Endometrial microvascular endothelial cells (primary cell): ENCODE measurements around the gene MPO. TPM values are rescaled to one million over a fixed set of nuclear protein-coding genes. Genes with fewer than 3 reads are reported as not detected.

Experiments
- in situ Hi-C: cut with HindIII; loops from 2 replicates; pipeline ENCODE4 v1.10.0; 2017; ENCODE audit warnings: low sequenced_read_pairs, low pct_unique_long_range_greater_than_20kb; ENCODE audit errors: inconsistent ontology term
- total RNA-seq: library from RNA; depleted of rRNA; stranded (reverse); fragments of >200 nt; gene quantifications from one replicate; pipeline ENCODE4 v1.2.3, GENCODE V29; 2015; ENCODE audit errors: inconsistent ontology term

Gene MPO
- total RNA-seq, 1 donor from 2014 or later, result not detected

DNA sequence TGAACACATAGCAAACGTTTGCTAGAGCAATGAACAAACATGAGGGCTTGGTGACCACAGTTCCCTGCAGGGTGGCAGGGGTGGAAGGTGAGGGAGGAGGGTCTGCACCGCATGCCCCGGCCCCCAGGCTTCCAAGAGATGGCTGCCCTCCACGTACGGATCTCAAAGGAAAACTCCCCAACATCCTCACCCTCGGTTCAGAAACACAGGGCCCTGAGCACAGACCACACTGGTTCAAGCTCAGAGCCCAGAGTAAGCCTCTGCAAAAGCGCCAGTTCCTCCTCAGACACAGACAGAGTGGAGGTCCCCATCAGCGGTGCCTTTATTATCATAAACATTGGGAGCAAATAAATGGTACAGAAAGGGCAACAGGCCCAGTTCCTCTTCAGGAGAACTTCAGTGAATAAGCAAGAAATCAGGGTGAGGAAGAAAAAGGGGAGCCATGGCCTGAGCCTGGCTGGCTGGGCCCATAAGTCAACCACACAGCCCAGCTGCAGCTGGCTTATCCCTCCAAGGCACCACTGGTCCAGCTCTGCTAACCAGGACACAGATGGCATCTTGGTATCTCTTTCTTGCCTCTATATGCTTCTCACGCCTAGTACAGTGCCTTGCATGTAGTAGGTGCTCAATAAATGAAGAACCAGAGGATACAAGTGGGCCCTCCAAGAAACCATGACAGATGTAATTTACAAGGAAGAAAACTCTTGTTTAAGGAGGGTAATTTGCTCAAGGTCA lies 11.0 kb downstream of the MPO start:
- in situ Hi-C loops, result no loop called here

DNA sequence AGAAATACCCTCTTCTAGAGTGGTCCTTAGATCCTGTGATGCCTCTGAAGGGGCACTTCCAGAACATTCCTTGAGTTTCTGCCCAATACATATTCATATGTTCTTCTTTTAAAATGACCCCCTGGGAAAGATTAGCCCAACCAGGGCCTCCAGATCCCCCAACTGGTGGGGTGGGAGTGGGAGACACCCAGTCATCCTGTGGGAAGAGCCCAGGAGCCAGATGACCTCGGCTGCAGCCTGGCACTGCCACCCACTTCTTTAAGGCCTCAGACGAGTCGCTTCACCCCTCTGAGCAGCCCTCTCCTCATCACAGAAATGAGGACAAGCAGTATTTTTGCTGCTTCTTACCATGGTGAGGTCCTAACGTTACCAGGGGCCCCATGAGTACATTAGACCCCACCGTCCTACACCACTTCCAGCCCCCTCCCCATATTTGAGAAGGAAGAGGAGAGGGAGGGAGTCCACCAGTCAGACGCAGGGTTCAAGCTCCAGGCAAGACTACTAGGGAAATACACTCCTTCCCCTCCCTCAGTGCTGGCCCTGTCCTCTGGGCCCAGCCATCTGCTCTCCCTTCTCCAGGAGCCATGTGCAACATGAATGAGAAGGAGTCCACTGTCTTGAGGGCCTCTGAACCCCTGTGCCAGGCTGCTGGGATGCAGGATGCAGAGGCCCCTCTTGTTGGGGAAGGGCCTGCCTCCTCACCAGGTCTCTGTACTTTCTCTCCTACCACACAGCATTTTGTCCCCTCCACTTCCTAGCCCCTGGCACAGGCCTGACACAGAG lies 11.8 kb downstream of the MPO start:
- in situ Hi-C loops, result no loop called here

DNA sequence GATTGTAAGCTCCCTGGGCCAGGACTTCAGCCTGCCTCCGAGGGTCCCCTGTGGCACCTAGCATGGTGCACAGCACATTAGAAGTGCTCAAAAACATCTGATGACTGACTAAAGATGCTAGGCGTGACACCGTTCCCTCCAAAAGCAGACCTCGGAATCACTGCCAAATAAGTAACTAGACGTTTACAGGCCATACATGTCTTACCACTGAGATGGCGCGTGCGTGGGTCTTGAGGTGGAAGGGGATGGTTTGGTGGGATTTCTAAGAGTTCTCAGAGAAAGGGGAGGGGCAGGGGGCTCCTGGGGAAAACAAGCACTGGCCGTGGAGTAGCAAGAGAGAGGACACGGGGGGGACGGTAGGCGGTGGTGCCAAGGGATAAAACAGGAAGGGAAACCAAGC lies 12.4 kb downstream of the MPO start:
- in situ Hi-C loops, result no loop called here

DNA sequence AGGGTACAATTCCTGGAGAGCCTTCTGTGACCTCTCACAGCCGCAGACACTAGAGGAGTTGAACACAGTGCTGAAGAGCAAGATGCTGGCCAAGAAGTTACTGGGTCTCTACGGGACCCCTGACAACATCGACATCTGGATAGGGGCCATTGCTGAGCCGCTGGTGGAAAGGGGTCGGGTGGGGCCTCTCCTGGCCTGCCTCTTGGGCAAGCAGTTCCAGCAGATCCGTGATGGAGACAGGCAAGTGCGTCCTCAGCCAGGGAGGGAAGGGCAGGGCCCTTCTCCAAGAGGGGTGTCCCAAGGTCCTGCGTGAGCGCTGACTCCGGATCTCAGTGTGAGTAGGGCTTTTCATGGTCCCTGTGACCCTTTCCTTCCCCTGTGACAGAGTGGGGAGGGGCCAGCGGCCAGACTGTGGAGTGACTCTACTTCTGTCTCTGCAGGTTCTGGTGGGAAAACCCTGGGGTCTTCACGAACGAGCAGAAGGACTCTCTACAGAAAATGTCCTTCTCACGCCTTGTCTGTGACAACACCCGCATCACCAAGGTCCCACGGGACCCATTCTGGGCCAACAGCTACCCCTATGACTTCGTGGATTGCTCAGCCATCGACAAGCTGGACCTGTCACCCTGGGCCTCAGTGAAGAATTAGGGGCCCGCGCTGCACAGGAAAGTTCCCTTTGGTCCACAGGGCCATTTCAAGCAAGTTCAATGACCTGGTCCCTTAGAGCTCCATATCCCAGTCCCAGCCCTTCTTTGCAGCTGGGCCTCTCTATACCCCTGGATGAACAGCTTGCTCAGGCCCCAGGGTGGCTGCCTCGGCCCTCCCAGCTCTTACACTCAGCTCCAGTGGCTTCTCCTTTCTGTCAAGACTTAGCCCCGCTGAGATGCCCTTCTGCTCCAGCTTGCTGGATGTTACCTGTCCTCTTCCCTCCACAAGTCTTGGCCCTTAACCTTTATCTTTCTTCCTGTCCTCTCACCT lies 13.1 kb downstream of the MPO start:
- in situ Hi-C loops, result no loop called here

DNA sequence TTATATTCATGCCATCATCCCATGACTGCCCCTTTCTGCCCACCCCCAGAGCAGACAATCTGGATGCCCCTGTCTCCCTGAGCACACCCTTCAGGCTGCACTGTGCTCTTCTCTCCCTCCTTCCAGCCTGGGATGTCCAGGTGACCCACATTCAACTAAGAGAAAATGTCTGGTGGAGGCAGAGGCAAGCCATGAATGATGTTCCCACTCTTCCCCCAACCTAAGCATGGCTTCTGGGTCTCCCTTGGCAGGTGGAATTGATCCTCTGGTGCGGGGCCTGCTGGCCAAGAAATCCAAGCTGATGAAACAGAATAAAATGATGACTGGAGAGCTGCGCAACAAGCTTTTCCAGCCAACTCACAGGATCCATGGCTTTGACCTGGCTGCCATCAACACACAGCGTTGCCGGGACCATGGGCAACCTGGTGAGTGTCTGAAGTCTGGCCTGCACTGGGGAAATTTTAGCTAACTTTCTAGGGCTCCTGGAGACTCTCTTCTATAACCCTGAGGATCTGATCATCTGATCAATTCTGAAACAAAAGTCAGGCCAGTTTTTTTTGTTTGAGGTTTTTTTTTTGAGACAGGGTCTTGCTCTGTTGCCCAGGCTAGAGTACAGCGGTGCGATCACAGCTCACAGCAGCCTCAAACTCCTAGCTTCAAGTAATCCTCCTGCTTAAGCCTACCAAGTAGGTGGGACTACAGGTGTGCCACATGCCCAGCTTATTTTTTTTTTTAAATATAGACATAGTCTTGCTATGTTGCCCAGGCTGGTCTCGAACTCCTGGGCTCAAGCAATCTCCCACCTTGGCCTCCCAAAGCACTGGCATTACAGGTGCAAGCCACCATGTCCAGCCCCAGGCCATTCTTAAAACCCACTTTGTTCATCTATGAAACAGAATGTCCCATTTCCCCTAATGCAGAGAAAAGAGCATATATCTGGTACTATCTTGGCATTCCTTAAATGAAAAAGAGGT lies 14.5 kb downstream of the MPO start:
- in situ Hi-C loops, result no loop called here

DNA sequence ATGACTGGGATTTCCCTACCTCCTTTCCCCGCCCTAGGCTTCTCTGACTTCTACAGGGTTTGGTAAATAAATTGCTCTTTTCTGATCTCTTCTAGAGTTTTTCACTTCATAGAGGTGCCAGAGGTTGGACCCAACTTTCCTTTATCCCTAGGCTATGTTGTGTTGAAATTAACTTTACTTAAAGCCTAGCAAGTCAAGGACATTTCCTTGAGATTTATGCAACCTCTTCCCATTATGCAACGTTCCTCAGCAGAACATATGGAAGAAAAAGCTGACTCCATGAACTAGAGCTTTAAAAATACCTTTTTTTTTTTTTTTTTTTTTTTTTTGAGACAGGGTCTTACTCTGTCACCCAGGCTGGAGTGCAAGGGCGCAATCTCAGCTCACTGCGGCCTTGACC lies 15.5 kb downstream of the MPO start:
- in situ Hi-C loops, result no loop called here

DNA sequence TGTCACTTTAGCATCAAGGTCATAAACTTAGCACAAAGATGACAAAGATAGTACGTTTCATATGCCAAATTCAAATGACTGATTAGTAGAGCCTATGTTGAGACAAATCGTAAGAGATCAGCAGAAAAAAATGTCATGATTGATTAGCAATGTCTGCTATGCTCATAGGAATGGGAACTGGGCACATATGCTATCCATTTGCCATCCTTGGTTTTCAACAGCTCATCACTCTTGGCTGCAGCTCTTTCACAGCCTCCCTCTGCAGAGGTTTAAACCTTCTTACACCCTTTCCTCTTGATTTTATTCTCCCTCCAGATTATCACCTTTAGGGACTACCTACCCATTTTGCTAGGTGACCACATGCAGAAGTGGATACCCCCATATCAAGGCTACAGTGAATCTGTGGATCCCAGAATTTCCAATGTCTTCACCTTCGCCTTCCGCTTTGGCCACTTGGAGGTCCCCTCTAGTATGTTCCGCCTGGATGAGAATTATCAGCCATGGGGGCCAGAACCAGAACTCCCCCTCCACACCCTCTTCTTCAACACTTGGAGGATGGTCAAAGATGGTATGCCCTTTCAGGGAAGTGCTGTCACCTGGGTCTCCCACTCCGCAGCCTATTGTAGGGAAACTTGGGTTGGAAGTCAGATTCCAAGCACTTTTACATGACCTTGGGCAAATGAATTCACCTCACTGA lies 16.2 kb downstream of the MPO start:
- in situ Hi-C loops, result no loop called here

DNA sequence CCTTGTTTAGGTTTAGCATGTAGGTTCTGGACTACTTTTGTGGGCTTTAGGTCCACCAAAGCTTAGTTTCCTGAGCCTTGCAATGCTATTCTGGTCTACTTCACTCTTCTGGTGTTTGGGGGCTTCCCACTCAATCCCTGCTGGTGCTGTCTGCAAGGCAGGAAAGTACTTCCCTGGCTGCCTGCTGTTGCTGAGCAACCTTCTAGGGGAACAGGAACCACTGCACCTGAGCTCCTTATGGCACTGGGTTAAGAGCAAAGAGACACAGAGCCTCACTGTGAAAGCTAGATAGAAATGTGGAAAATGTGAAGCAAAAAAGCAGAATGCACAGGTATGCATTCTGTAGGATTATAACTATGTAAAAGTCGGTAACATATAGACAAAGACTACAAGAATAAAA lies 17.0 kb downstream of the MPO start:
- in situ Hi-C loops, result no loop called here

DNA sequence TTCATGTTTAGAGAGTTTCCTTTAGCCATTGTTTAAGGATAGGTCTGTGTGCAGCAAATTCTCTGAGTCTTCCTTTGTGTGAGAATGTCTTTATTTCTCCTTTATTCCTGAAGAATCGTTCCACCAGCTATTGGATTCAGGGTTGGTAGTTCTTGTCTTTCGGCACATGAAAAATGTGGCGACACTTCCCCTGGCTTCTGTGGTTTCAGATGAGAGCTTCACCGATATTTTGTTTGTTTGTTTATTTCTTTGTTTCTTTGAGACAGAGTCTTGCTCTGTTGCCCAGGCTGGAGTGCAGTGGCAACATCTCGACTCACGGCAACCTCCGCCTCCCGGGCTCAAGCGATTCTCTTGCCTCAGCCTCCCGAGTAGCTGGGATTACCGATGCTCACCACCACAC lies 18.6 kb downstream of the MPO start:
- in situ Hi-C loops, result no loop called here

DNA sequence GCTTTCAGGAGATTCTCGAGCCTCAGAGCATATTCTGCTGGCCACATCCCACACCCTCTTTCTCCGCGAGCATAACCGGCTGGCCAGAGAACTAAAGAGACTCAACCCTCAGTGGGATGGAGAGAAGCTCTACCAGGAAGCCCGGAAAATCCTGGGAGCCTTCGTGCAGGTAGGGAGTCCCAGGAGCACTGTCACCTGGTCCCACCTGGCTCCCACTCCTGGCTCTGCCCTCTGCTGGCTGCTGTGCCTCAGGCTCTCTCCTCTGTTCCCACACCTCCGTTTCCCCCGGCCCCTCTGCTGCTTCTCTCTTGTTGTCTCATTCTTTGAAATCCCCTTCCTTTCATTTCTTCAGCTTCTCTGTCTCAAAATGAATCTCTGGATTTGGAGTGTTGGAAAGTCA lies 25.9 kb downstream of the MPO start:
- in situ Hi-C loops, result no loop called here

DNA sequence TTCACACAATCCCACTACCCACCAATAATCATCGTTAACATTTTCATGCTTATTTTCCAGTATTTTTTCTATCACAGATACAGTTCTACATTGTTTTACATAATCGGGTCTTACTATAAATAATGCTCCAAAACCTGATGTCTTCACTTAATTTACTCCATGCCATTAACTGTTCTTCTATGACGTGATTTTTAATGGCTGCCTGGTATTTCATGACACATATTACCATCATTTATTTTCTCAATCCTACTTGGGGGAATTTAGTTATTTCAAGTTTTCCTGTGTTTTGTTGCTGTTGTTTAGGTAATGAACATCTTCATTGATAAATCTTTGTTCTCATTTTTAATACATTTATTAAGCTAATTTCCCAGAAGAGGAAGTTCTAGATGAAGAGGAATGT lies 27.7 kb downstream of the MPO start:
- in situ Hi-C loops, result no loop called here

DNA sequence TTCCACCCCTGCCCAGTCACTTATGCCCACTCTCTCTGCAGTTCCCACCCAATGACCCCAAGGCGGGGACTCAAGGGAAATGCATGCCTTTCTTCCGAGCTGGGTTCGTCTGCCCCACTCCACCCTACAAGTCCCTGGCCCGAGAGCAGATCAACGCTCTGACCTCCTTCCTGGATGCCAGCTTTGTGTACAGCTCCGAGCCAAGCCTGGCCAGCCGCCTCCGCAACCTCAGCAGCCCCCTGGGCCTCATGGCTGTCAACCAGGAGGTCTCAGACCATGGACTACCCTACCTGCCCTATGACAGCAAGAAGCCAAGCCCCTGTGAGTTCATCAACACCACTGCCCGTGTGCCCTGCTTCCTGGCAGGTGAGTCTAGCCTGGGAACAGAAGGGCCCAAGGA lies 28.6 kb downstream of the MPO start:
- in situ Hi-C loops, result no loop called here

DNA sequence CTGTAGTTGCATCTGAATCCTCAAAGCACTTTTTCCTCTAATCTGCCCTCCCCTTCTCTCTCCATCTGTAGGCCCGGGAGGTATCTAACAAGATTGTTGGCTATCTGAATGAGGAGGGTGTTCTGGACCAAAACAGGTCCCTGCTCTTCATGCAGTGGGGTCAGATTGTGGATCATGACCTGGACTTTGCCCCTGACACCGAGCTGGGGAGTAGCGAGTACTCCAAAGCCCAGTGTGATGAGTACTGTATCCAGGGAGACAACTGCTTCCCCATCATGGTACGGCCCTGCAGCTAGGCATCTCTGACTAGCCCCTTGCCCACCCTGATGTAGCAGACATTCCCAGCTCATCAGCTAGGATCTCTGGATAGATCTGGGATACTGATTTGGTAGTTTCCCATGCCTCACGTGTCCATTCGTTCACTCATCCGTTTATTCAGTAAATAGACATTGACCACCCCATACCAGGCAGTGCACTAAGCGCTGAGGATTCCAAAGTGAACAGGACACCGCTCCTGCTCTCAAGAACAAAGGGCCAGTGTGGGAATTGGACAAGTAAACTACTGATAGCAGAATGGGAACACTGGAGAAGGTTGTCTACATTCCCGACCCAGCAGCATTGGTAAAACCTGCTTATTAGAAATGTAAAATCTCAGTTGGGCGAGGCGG lies 30.3 kb downstream of the MPO start:
- in situ Hi-C loops, result no loop called here

DNA sequence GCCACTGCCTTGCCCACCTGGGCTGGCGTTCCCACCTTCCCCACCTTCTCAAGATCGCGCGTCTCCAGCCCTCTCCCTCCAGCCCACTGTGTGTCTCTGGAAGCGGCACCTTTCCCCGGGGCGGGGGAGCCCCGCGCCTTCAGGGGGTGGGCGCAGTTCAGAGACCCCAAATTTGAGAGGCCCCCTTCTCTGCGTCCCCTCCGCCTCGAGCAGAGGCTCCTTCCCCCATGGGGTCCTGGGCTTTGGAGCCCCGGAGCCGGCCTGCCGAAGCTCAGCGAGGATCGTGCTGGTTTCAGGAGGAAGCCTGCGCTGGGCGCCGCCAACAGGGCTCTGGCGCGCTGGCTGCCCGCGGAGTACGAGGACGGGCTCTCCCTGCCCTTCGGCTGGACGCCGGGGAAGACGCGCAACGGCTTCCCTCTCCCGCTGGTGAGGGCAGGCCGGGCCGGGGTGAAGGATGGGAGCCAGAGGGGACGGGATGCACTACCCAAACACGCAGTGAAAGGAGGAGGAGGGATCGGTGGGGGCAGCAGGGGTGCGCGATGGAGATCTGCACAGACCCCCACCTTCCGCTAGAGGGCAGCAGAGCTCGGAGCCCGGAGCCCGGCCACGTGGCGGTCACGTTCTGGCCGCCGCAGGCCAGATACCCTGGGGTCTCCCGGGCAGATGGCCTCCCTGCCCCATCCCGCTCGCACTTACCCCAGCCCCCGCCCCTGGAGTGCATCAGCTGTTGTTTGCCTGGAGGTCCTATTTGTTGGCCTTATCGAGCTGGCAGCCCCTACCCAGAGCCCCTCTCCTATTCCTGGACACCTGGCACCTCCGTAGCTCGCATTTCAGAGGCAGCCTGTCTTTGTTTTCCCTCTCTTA lies 31.2 kb downstream of the MPO start:
- in situ Hi-C loops, result no loop called here

DNA sequence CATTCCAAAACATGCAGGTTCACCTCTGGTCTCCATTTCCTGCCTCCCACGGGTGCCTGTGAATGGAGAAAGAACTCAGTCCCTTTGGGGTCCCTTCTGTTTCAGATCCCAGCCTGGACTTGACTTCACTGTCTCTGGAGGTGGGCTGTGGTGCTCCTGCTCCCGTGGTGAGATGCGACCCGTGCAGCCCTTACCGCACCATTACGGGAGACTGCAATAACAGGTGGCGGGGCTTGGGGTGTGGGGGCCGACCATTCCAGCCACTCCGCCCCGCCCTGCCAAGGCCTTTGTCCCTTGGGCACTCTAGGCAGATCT lies 31.8 kb downstream of the MPO start:
- in situ Hi-C loops, result no loop called here

DNA sequence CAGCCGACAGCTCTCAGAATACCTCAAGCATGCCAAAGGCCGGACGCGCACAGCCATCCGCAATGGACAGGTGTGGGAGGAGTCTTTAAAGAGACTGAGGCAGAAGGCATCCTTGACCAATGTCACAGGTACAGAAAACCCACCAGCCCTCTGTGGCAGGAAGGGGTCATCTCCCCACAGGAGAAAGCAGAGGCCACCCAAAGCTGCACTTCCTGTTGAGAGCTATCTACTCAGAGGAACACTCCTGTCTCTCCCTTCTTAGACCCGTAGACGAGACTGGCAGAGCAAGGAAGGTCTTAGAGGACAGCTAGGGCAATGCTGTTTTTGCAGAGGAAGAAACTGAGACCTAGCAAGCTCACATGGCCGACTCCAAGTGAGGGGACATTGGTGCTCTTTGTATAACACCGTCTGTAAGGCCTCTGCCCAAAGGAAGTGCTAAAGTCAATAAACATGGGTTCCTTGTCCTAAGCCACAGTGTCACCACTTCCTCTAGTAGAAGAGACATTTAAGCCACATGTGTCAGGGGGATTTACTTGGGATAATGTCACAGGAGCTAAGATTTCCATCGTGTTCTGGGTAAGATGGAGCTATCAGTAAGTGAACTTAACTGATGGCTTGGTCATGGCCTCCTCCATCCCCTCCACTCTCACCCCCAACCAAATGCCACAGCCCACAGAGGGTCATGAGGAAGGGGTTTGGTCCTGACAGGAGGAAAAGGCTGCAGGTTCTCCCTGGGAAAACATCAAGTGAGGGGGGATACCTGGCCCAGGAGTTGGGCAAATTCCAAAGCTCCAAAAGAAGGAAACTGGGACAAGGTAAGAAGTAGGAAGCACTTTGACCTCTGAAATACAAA lies 33.0 kb downstream of the MPO start:
- in situ Hi-C loops, result no loop called here
